Astrocyte (in vitro differentiated cells and primary cell): ENCODE results near the gene ITPKA. TPM values are rescaled to one million over a fixed set of nuclear protein-coding genes. Genes with fewer than 3 reads are reported as not detected.

Experiments
- DNase-seq: peaks from one replicate; pipeline ENCODE4 v3.0.0-alpha.2; 2010; ENCODE audit warnings: low read depth
- FAIRE-seq: peaks from 2 replicates; lab custom pipeline; 2011; peaks lifted over from hg19 to GRCh38; lab: Jason Lieb, UNC
- H2AFZ ChIP-seq: 2 replicates; pipeline ENCODE4 v1.6.0; 2012; ENCODE audit warnings: low read depth, low read length, inconsistent platforms
- H3K27ac ChIP-seq: 2 replicates; pipeline ENCODE4 v1.5.1; 2011; ENCODE audit warnings: low read depth, low read length, inconsistent platforms
- H3K27me3 ChIP-seq: 2 replicates; pipeline ENCODE4 v1.6.0; 2011; ENCODE audit warnings: low read length, inconsistent platforms; ENCODE audit not compliant: insufficient read depth
- H3K36me3 ChIP-seq: 2 replicates; pipeline ENCODE4 v1.5.1; 2011; ENCODE audit warnings: low read length, inconsistent platforms; ENCODE audit not compliant: insufficient read depth
- H3K4me1 ChIP-seq: 2 replicates; pipeline ENCODE4 v1.5.1; 2011; ENCODE audit warnings: low read length, inconsistent platforms; ENCODE audit not compliant: insufficient read depth
- H3K4me2 ChIP-seq: 2 replicates; pipeline ENCODE4 v1.6.0; 2012; ENCODE audit warnings: low read length, inconsistent platforms
- H3K4me3 ChIP-seq: 2 replicates; pipeline ENCODE4 v1.5.1; 2011; ENCODE audit warnings: low read depth, mild to moderate bottlenecking, low read length, inconsistent platforms; ENCODE audit not compliant: insufficient read depth
- H3K79me2 ChIP-seq: 2 replicates; pipeline ENCODE4 v1.6.0; 2012; ENCODE audit warnings: mild to moderate bottlenecking, low read length, inconsistent platforms; ENCODE audit not compliant: insufficient read depth
- H3K9ac ChIP-seq: 2 replicates; pipeline ENCODE4 v1.6.0; 2012; ENCODE audit warnings: mild to moderate bottlenecking, low read length, inconsistent platforms
- H3K9me3 ChIP-seq: 2 replicates; pipeline ENCODE4 v1.5.1; 2012; ENCODE audit warnings: low read depth, mild to moderate bottlenecking, low read length, inconsistent platforms; ENCODE audit not compliant: insufficient read depth
- H4K20me1 ChIP-seq: 2 replicates; pipeline ENCODE4 v1.6.0; 2012; ENCODE audit warnings: low read length, inconsistent platforms; ENCODE audit not compliant: insufficient read depth
- H3K27ac Mint-ChIP-seq: one replicate; pipeline ENCODE4 v1.8.0; 2021; ENCODE audit warnings: mild to moderate bottlenecking, mixed read lengths; ENCODE audit not compliant: unreplicated experiment
- H3K27me3 Mint-ChIP-seq: one replicate; pipeline ENCODE4 v1.8.0; 2021; ENCODE audit warnings: low read depth, mixed read lengths; ENCODE audit not compliant: unreplicated experiment
- H3K36me3 Mint-ChIP-seq: one replicate; pipeline ENCODE4 v1.8.0; 2021; ENCODE audit warnings: low read depth, mixed read lengths; ENCODE audit not compliant: unreplicated experiment
- H3K4me1 Mint-ChIP-seq: one replicate; pipeline ENCODE4 v1.8.0; 2021; ENCODE audit warnings: low read depth, mixed read lengths; ENCODE audit not compliant: unreplicated experiment
- H3K4me3 Mint-ChIP-seq: one replicate; pipeline ENCODE4 v1.8.0; 2021; ENCODE audit warnings: mild to moderate bottlenecking, moderate library complexity, mixed read lengths; ENCODE audit not compliant: unreplicated experiment
- H3K9me3 Mint-ChIP-seq: one replicate; pipeline ENCODE4 v1.8.0; 2021; ENCODE audit warnings: mild to moderate bottlenecking, mixed read lengths; ENCODE audit not compliant: unreplicated experiment
- CTCF ChIP-seq: IDR thresholded peaks from 2 replicates; pipeline ENCODE4 v1.5.1; 2011; ENCODE audit warnings: low read depth, mild to moderate bottlenecking, inconsistent platforms, low read length, moderate library complexity; ENCODE audit not compliant: insufficient read depth
- EZH2 ChIP-seq: IDR thresholded peaks from 2 replicates; pipeline ENCODE4 v1.6.1; 2012; ENCODE audit warnings: mild to moderate bottlenecking, low read length, inconsistent platforms; ENCODE audit not compliant: insufficient read depth
- total RNA-seq: library from RNA; stranded (reverse); gene quantifications from 2 replicates; pipeline ENCODE4 v1.2.1, GENCODE V29; 2021

ITPKA gene
- total RNA-seq, 1 donor from 2014 or later, result 1.2 TPM

GRCh38 chr15:41474941-41475340 lies 18.7 kb upstream of the ITPKA start:
- Mint-ChIP-seq H3K36me3 (peaks cover 28% of the 10 kb centered on the region), H3K9me3 (no peaks in the 10 kb centered on the region), H3K27ac (no peak overlapping the region), H3K27me3 (no peaks in the 10 kb centered on the region), H3K4me1 (peaks cover 9% of the 10 kb centered on the region), H3K4me3 (no peak overlapping the region)
- no peak overlapping the region for H3K4me3 ChIP-seq
- no peak overlapping the region for H3K9ac ChIP-seq
- H3K36me3 ChIP-seq, result peaks cover 51% of the 10 kb centered on the region
- TF ChIP-seq EZH2 (no peak), CTCF (no peak)
- DNase-seq (no peak), FAIRE-seq (no peak)
- H3K4me2 ChIP-seq, result no peak overlapping the region
- no peaks in the 10 kb centered on the region for H3K27me3 ChIP-seq
- peaks cover 4% of the 10 kb centered on the region for H3K4me1 ChIP-seq
- no peaks in the 10 kb centered on the region for H3K79me2 ChIP-seq
- no peak overlapping the region for H3K27ac ChIP-seq
- H3K9me3 ChIP-seq, result no peaks in the 10 kb centered on the region
- no peaks in the 10 kb centered on the region for H4K20me1 ChIP-seq
- no peak overlapping the region for H2AFZ ChIP-seq

- TF ChIP-seq CTCF (no peak), EZH2 (no peak)
- H3K4me2 ChIP-seq, result no peak overlapping the region
- peaks cover 4% of the 10 kb centered on the region for H3K4me1 ChIP-seq
- FAIRE-seq (no peak), DNase-seq (no peak)
- H3K4me3 ChIP-seq, result no peak overlapping the region
- no peaks in the 10 kb centered on the region for H4K20me1 ChIP-seq
- H3K27me3 ChIP-seq, result no peaks in the 10 kb centered on the region
- no peak overlapping the region for H3K9ac ChIP-seq
- H2AFZ ChIP-seq, result no peak overlapping the region
- Mint-ChIP-seq H3K4me1 (peaks cover 9% of the 10 kb centered on the region), H3K4me3 (no peak overlapping the region), H3K9me3 (no peaks in the 10 kb centered on the region), H3K36me3 (peaks cover 29% of the 10 kb centered on the region), H3K27ac (peak overlapping the region; percentile 99), H3K27me3 (no peaks in the 10 kb centered on the region)
- no peaks in the 10 kb centered on the region for H3K9me3 ChIP-seq
- no peak overlapping the region for H3K27ac ChIP-seq
- H3K36me3 ChIP-seq, result peaks cover 46% of the 10 kb centered on the region
- H3K79me2 ChIP-seq, result no peaks in the 10 kb centered on the region
These were observed 17.1 kb upstream of the ITPKA start for GRCh38 chr15:41476416-41477048.

- Histone ChIP-seq H3K9ac (no peak overlapping the region), H4K20me1 (no peaks in the 10 kb centered on the region), H3K9me3 (no peaks in the 10 kb centered on the region), H2AFZ (no peak overlapping the region), H3K79me2 (no peaks in the 10 kb centered on the region), H3K4me3 (no peak overlapping the region), H3K27me3 (no peaks in the 10 kb centered on the region), H3K4me1 (peaks cover 4% of the 10 kb centered on the region), H3K4me2 (no peak overlapping the region), H3K27ac (no peak overlapping the region), H3K36me3 (peaks cover 44% of the 10 kb centered on the region)
- H3K4me1 Mint-ChIP-seq, result peaks cover 9% of the 10 kb centered on the region
- H3K4me3 Mint-ChIP-seq, result no peak overlapping the region
- peaks cover 49% of the 10 kb centered on the region for H3K36me3 Mint-ChIP-seq
- H3K27ac Mint-ChIP-seq, result peak overlapping the region; percentile 7
- FAIRE-seq (no peak), DNase-seq (no peak)
- TF ChIP-seq EZH2, result no peak
- TF ChIP-seq CTCF, result no peak
- H3K27me3 Mint-ChIP-seq, result no peaks in the 10 kb centered on the region
- H3K9me3 Mint-ChIP-seq, result no peaks in the 10 kb centered on the region
These were observed 13.1 kb upstream of the ITPKA start for GRCh38 chr15:41480396-41481140.
